Ovary (tissue), 9 donors: Measurements from ENCODE around the gene CDC37. TPM values are rescaled to one million over a fixed set of nuclear protein-coding genes. Genes with fewer than 3 reads are reported as not detected.

ENCODE experiments used
- DNase-seq, 5 donors: peaks; one replicate each; pipeline ENCODE4 v3.0.0-alpha.2; 2019 to 2020
- H3K27ac ChIP-seq, 2 donors: fragments of 200-600 bp; one replicate each; pipeline versions ENCODE4 v1.5.1 to v1.8.0; 2019 to 2022
- H3K27me3 ChIP-seq: fragments of 200-600 bp; one replicate; pipeline ENCODE4 v1.8.0; 2022
- H3K36me3 ChIP-seq: fragments of 200-600 bp; sonication (generic); one replicate; pipeline ENCODE4 v1.5.1; 2019
- H3K4me1 ChIP-seq: one replicate; pipeline ENCODE4 v1.8.1; 2013; ENCODE audit warnings: mild to moderate bottlenecking, moderate library complexity; ENCODE audit not compliant: insufficient read depth
- H3K4me3 ChIP-seq: fragments of 200-600 bp; sonication (generic); one replicate; pipeline ENCODE4 v1.5.1; 2017
- H3K9me3 ChIP-seq, 2 donors: fragments of 200-600 bp in 1 of 2; sonication (generic) in 1 of 2; one replicate each; pipeline versions ENCODE4 v1.5.1 to v1.8.1; 2013 to 2019; ENCODE audit warnings: mild to moderate bottlenecking in 1 of 2, moderate library complexity in 1 of 2
- EP300 ChIP-seq: sonication (generic); formaldehyde crosslinking; IDR thresholded peaks from one replicate; pipeline ENCODE4 v1.6.1; 2017; ENCODE audit warnings: antibody characterized with exemption
- POLR2A ChIP-seq: fragments of 450-650 bp; IDR thresholded peaks from one replicate; pipeline ENCODE4 v1.6.1; 2017; ENCODE audit warnings: antibody characterized with exemption, mild to moderate bottlenecking, moderate library complexity
- WGBS, 3 donors: extraction: QIAGEN DNeasy Blood & Tissue Kit in 1 of 3; methylation state at CpG; one replicate each; pipeline versions ENCODE4 v1.1.5 to v1.1.7; 2013 to 2017; 5-methylcytosine and 5-hydroxymethylcytosine counted together
- intact Hi-C, 4 donors: fragments of 100-400 bp; cut with DNase I; formaldehyde crosslinking; loops; one replicate each; pipeline versions ENCODE4 v1.11.0 to v1.15.1; 2022 to 2023
- polyA plus RNA-seq, 2 donors: library from polyadenylated mRNA; stranded (reverse); fragments of 200-250 nt in 1 of 2; fragments of 350-450 nt in 1 of 2; fragmentation: Illumina TruSeq in 1 of 2; extraction: RNeasy Lipid Tissue Mini Kit (QIAGEN cat#74804) in 1 of 2; gene quantifications; one replicate each; pipeline ENCODE4 v1.2.3, GENCODE V29; 2013 to 2014
- total RNA-seq, 7 donors: library from RNA; depleted of rRNA in 2 of 7; stranded (reverse); fragments of >200 nt in 2 of 7; fragmentation: NEBNext Ultra II Directional in 3 of 7; extraction: Animal tissue kit (Norgen Biotek cat#: 25700) in 3 of 7; gene quantifications; one replicate each; pipeline versions ENCODE4 v1.1.0 to v1.2.4, GENCODE V29; 2016 to 2023
- TF ChIP-seq, protein P1 (sequence below), 3 donors: fragments of 450-650 bp in 2 of 3; fragments of 200-600 bp in 1 of 3; IDR thresholded peaks; one replicate each; pipeline versions ENCODE4 v1.5.1 to v1.8.0; 2016 to 2022; ENCODE audit warnings: antibody characterized with exemption in 3 of 3, mild to moderate bottlenecking in 1 of 3
- donor health status: DM: no; HTN: no; CAD: no; lungs with moderate emphysema.
- donor health status: DM: no; HTN: no; CAD: no.
- donor health status: Bipolar disorder and iron deficiency.
- donor health status: DM: yes; HTN: yes; CAD: no.
- donor health status: DM: no; HTN: no; CAD: no.
- donor health status: DM: yes; HTN: yes; CAD: no.

Gene CDC37
- total and polyA plus RNA-seq, 9 donors, result 81.3 to 180 (median 115) TPM

DNA sequence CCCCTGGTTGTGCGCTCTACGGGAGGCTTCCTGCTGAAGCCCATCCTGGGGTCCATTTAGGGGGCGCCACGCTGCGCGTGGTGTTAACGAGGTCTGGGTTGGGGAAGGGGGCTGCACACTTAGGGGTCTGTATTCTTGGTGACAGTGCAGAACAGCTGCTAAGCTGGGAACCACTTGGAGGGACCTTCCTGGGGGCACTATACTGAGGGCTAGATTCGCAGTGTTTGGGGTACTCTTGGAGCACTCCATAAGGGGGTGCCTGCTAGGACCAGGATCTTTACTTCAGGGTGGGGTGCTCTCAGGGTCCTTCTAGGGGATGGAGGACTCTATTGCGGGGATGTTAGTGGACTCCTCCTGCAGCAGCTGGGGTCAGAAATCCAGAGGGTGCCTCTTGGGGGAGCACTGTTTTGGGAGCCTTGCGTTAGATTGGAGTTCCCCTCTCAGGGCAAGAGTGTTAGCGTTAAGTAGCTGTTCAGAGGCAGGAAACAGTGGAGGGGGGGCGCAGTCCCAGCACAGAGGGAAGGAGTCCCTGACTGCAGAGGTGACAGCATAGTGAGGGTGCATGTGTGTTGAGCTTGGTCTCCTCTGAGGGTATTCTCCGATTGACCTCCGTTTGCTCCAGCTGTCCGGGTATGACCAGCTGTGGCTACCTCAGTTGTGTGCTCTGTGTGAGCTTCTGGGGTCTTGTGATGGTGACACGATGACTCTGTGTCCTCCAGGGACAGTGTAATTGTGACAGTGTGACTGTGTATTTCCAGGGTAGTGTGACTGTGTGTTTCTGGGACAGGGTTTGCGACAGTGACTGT is 18.1 kb upstream of the CDC37 start:
- H3K4me3 ChIP-seq, result no peak overlapping the region
- TF ChIP-seq, protein P1, sequence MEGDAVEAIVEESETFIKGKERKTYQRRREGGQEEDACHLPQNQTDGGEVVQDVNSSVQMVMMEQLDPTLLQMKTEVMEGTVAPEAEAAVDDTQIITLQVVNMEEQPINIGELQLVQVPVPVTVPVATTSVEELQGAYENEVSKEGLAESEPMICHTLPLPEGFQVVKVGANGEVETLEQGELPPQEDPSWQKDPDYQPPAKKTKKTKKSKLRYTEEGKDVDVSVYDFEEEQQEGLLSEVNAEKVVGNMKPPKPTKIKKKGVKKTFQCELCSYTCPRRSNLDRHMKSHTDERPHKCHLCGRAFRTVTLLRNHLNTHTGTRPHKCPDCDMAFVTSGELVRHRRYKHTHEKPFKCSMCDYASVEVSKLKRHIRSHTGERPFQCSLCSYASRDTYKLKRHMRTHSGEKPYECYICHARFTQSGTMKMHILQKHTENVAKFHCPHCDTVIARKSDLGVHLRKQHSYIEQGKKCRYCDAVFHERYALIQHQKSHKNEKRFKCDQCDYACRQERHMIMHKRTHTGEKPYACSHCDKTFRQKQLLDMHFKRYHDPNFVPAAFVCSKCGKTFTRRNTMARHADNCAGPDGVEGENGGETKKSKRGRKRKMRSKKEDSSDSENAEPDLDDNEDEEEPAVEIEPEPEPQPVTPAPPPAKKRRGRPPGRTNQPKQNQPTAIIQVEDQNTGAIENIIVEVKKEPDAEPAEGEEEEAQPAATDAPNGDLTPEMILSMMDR (IDR thresholded peaks at IDR 0.05), result no peak
- no peak for TF ChIP-seq POLR2A
- TF ChIP-seq EP300, result no peak
- H3K27me3 ChIP-seq, result peaks cover 8% of the 10 kb centered on the region
- peaks cover 15% of the 10 kb centered on the region for H3K4me1 ChIP-seq
- intact Hi-C loops, result no loop called here
- DNase-seq, result no peak
- no peaks in the 10 kb centered on the region for H3K9me3 ChIP-seq
- no peak overlapping the region for H3K27ac ChIP-seq
- no peaks in the 10 kb centered on the region for H3K36me3 ChIP-seq
- WGBS, 3 donors, result 22 to 29% (median 27%) methylated on average over 13 to 17 of the region's 17 CpGs

DNA sequence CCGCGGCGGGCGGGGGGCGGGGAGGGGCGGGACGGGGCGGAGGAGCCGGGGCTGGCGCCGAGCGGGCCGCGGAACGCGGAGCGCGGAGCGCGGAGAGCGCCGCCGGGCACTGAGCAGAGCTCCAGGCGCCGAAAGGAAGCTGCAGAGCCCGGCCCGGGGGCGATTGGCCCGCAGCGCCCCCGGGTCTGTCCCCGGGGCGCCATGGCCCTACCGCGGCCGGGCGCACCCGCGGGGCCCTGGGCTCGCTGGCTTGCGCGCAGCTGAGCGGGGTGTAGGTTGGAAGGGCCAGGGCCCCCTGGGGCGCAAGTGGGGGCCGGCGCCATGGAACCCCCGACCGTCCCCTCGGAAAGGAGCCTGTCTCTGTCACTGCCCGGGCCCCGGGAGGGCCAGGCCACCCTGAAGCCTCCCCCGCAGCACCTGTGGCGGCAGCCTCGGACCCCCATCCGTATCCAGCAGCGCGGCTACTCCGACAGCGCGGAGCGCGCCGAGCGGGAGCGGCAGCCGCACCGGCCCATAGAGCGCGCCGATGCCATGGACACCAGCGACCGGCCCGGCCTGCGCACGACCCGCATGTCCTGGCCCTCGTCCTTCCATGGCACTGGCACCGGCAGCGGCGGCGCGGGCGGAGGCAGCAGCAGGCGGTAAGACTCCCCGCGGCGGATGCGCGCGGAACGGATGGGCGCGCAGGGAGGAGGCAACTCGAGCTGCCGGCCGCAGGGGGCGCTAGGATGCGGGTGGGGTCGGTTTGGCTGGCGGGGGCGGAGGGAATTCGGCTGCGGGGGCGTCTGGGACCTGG is 17.3 kb upstream of the CDC37 start, which contains the start of gene PDE4A:
TSS of gene PDE4A (plus strand) at position 95 of the 796 bp plus-strand sequence. CDS start at position 322, 227 bp downstream.
- intact Hi-C loops, result no loop called here
- no peak within 1 kb of the TSS for H3K27ac ChIP-seq
- TF ChIP-seq, protein P1 (IDR thresholded peaks at IDR 0.05), result no peak
- TF ChIP-seq POLR2A (no peak), EP300 (no peak)
- H3K27me3 ChIP-seq, result peaks cover 8% of the 10 kb centered on the region
- no peak within 1 kb of the TSS for H3K4me3 ChIP-seq
- WGBS, 3 donors, result 0 to 1% (median 1%) methylated on average over 58 to 104 of the region's 104 CpGs
- peaks cover 15% of the 10 kb centered on the region for H3K4me1 ChIP-seq
- H3K9me3 ChIP-seq, result no peaks in the 10 kb centered on the region
- DNase-seq, result no peak
- no peaks in the 10 kb centered on the region for H3K36me3 ChIP-seq

DNA sequence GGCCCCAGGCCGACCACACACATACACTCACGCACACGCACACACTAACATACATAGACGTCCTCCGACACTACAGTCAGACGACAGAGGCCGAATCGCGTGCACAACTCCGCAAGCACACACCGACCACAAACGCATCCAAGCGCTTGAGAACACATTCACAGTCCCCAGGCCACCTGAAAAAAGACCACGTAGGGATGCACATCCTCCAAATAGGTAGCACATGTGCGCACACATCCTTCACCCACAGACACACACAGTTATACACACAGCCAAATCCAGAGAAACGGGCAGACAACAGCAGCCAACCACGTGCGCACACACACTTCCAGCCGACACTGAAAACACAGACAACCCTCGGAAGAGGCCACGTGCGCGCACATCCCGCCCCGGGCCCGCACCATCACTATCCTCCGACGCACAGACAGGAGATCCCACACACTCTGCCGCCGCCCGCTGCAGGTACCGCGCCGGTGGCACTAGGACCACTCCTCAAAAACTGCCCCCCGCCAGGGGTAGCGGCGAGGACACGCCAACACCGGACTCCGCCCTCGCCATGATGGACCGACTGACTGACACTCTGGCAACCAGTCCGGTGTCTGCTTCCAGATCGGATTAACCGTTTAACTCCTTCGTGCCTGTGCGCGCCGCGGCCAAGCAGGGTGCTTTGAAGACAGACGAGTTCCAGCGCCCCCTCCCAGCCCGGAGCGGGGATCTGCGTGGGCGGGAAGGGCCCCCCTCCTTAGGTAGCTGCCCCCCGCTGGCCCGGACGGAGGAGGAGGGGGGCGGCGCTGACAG is 16.5 kb upstream of the CDC37 start:
- Histone ChIP-seq H3K4me3 (no peak overlapping the region), H3K36me3 (no peaks in the 10 kb centered on the region), H3K9me3 (no peaks in the 10 kb centered on the region), H3K27me3 (peaks cover 8% of the 10 kb centered on the region), H3K4me1 (peaks cover 15% of the 10 kb centered on the region), H3K27ac (no peak overlapping the region)
- TF ChIP-seq EP300 (no peak), POLR2A (no peak)
- TF ChIP-seq, protein P1 (IDR thresholded peaks at IDR 0.05), result no peak
- peak in 1 of 5 donors; percentile 21 for DNase-seq
- intact Hi-C loops, result no loop called here
- WGBS, 3 donors, result 0 to 1% (median 0%) methylated on average over 29 to 61 of the region's 61 CpGs

DNA sequence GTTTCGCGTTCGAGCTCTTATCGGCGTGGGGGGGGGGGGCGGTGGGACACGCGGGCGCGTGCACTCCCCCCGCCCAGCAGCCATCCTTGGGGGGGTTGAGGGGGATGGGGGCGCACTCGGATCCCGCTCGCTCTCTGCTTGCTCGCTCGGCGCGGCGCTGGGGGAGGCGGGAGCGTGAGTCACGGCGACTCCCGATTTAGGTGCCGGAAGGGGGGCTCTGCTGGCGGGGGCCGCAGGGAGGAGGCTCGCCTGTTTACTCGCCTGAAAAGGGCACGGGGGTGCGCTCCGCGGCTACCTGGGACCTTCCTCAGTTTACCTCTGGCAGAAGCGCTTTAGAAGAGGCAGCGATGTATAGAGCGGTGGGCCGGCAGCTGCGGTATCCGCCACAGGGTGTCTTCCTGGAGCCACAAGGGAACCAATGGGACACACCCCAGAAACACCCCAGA is 15.9 kb upstream of the CDC37 start:
- 0 to 1% (median 0%) methylated on average over 28 to 40 of the region's 40 CpGs for WGBS, 3 donors
- peaks cover 12% of the 10 kb centered on the region for H3K4me1 ChIP-seq

More for the DNA sequence above, 15.9 kb upstream of the CDC37 start:
- DNase-seq, result no peak
- intact Hi-C loops, result no loop called here
- peaks cover 8% of the 10 kb centered on the region for H3K27me3 ChIP-seq
- TF ChIP-seq, protein P1 (IDR thresholded peaks at IDR 0.05), result no peak
- TF ChIP-seq EP300 (no peak), POLR2A (no peak)
- peaks cover 0 to 4% of the 10 kb centered on the region in 2 donors for H3K9me3 ChIP-seq
- H3K27ac ChIP-seq, result no peak overlapping the region
- no peaks in the 10 kb centered on the region for H3K36me3 ChIP-seq
- no peak overlapping the region for H3K4me3 ChIP-seq
